OCI-LY7 (cell line): ENCODE results near the gene ZNF407.

Experiments
- EZH2phosphoT487 ChIP-seq: fragments of 200-600 bp; sonication (generic); IDR thresholded peaks from 2 replicates; pipeline ENCODE4 v1.6.1; 2018; ENCODE audit warnings: low read depth, borderline replicate concordance, mild to moderate bottlenecking, mixed run types, antibody characterized with exemption, low read length, moderate library complexity, mixed read lengths
- TF ChIP-seq, protein P1 (sequence below): fragments of 200-600 bp; sonication (generic); conservative IDR thresholded peaks from 2 replicates; pipeline ENCODE4 v1.5.1; 2014; ENCODE audit warnings: mild to moderate bottlenecking, antibody characterized with exemption, low read length, moderate library complexity, mixed read lengths

DNA sequence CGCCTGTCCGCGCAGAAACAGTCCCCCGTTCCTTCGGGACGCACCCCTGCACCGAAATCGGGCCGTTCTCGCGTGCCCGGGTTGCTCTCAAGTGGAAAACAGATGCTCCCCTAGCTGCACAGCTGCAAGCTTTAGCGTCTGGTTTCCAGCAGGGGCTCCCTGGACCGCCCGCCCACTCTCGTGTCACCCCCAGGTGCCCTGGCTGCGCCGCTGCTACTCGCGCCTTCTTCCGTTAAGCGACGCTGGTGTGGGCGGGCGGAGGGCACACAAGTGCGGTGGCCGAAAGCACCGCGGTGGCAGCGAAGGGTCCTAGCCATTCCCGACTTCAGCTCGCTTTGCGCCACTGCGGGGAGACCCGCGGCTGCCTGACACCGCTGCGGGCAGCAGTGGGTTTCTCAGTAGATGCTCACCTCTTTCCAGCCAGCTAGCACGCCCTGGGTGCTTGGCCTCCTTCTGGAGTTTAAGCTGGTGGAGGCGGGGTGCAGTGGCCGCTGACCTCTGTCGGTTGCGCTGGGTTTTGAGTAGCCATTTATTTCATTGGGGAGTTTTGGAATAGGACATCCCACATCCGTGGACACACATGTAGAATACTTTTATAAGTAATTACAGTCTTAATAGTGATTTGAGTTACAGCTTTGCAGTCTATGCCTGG lies 806 bp downstream of the ZNF407 start:
- TF ChIP-seq, protein P1, sequence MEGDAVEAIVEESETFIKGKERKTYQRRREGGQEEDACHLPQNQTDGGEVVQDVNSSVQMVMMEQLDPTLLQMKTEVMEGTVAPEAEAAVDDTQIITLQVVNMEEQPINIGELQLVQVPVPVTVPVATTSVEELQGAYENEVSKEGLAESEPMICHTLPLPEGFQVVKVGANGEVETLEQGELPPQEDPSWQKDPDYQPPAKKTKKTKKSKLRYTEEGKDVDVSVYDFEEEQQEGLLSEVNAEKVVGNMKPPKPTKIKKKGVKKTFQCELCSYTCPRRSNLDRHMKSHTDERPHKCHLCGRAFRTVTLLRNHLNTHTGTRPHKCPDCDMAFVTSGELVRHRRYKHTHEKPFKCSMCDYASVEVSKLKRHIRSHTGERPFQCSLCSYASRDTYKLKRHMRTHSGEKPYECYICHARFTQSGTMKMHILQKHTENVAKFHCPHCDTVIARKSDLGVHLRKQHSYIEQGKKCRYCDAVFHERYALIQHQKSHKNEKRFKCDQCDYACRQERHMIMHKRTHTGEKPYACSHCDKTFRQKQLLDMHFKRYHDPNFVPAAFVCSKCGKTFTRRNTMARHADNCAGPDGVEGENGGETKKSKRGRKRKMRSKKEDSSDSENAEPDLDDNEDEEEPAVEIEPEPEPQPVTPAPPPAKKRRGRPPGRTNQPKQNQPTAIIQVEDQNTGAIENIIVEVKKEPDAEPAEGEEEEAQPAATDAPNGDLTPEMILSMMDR, result no peak
- no peak for TF ChIP-seq EZH2phosphoT487
